ENCODE measurements around the gene SIL1.

- TF ChIP-seq CTCF (IDR thresholded peaks at IDR 0.05 in 8 of 11, conservative IDR thresholded peaks at IDR 0.05 in 3 of 11) (no peak), POLR2A (IDR thresholded peaks at IDR 0.05) (no peak)
Observed at GRCh38 chr5:138975098-138975847, 222.9 kb downstream of the SIL1 start.

Data from spleen (tissue), 7 donors.